Measurements from ENCODE around the gene CNTNAP2.

CNTNAP2 gene

DNA sequence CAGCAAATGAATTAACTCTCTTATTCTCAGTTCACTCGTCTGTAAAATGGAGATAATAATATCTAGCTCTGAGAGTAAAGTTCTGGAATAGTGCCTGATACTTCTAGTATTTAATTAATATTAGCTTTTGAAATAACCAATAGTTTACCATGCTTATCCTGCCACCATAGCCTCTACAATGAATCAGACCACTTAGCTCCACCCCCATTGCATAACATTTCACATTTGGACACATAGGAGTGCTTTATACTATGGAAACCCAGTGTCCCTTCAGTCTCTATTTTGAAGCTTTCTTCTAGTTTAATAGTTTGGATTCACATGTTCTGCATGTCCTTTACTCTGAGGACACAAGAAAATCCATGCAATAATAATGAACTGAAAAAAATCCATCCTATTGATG is 2046.6 kb downstream of the CNTNAP2 start:
- no peak overlapping the region for H3K27ac Mint-ChIP-seq
- CTCF ChIA-PET: interaction anchor here (1.4 kb wide), 1 partner anchor 21 kb away, joined by 5 read pairs; no protein-coding TSS in a partner anchor
- H3K36me3 Mint-ChIP-seq: no peaks in the 10 kb centered on the region
- H3K27me3 Mint-ChIP-seq: no peaks in the 10 kb centered on the region
- no peak for DNase-seq
- no peak overlapping the region for H3K4me3 Mint-ChIP-seq
- H3K9me3 Mint-ChIP-seq: no peaks in the 10 kb centered on the region
- no peaks in the 10 kb centered on the region for H3K4me1 Mint-ChIP-seq

DNA sequence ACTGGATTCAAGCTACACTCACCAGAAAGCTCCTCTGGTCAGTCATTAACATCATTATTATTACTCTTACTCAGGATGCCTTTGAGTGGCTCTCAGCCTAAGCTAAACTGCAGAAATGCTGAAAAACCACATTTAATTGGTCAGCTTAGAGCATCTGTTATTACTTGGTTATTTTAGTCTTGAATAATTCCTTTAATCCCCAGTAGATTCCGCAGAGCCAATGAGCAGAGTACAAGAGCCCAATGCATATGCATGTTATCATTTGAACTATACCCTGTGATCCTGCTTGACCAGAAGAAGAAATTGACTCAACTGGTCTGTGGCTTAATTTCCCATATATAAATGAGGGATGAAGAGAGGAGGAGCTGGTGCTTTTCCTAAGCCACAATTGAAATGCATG is 2056.3 kb downstream of the CNTNAP2 start:
- Mint-ChIP-seq H3K27me3 (no peaks in the 10 kb centered on the region), H3K4me3 (no peak overlapping the region), H3K4me1 (no peaks in the 10 kb centered on the region), H3K9me3 (no peaks in the 10 kb centered on the region), H3K36me3 (no peaks in the 10 kb centered on the region), H3K27ac (no peak overlapping the region)
- no peak for DNase-seq
- CTCF ChIA-PET: no interaction called here

DNA sequence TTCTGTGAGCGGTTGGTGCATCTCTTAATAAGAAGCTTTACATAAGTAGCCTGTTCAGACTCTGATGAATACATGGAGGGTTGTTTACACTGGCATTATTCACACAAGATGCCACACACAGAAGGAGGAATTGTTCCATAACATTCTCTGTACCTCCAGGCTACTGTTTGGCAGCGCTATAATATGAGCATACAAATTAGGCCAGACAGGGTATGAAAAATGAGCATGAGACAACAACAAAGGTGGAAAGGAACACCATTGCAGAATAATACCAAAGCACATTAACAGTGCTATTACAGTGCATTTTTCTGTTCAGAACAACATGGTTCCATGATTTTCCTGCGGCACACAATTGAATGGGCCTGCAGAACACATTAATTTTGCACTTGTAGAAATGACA is 2056.8 kb downstream of the CNTNAP2 start:
- DNase-seq: no peak
- Mint-ChIP-seq H3K4me1 (no peaks in the 10 kb centered on the region), H3K36me3 (no peaks in the 10 kb centered on the region), H3K27me3 (no peaks in the 10 kb centered on the region), H3K9me3 (no peaks in the 10 kb centered on the region), H3K4me3 (no peak overlapping the region), H3K27ac (no peak overlapping the region)
- CTCF ChIA-PET: no interaction called here

DNA sequence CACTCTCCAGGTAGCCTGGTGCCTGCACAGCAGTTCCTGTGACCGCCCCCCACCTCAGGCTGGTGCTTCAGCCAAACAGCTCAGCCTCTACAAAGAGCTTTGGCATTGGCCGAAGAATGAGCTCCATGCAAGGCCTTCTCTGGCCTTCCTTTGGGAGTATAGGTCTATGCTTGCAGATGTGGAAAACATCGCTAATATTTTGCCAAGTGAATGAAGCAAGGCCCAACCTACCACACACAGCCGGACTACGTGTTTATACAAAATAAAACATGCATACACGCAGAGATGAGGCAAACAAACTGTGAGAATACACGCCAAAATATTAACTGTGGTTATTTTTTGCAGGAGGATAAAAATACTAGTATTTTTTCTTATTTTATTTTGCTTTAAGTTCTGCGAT is 2057.8 kb downstream of the CNTNAP2 start:
- no peak overlapping the region for H3K27ac Mint-ChIP-seq
- no peaks in the 10 kb centered on the region for H3K9me3 Mint-ChIP-seq
- no peaks in the 10 kb centered on the region for H3K27me3 Mint-ChIP-seq
- H3K4me3 Mint-ChIP-seq: no peak overlapping the region
- no peaks in the 10 kb centered on the region for H3K36me3 Mint-ChIP-seq
- no peak for DNase-seq
- H3K4me1 Mint-ChIP-seq: no peaks in the 10 kb centered on the region
- CTCF ChIA-PET: no interaction called here

DNA sequence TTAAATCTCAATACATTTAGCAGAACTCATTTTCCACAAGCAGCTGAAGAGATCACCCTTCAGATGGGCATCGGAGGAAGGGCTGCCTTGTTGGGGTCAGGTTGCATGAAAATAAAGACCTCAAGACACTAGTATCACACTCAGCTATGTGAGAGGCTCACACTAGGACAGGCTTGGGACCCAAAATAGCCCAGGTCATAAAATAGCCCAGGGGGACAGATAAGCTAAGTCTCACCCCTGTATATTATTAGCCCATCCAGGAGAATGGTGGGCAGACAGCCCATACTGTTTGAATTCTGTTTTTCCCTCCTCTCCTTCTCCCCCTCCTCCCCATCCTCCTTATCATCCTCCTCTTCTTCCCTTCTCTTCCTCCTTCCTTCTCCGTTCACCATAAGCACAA is 2058.9 kb downstream of the CNTNAP2 start:
- CTCF ChIA-PET: no interaction called here
- DNase-seq: no peak
- no peak overlapping the region for H3K27ac Mint-ChIP-seq
- no peak overlapping the region for H3K4me3 Mint-ChIP-seq
- H3K36me3 Mint-ChIP-seq: no peaks in the 10 kb centered on the region
- H3K27me3 Mint-ChIP-seq: no peaks in the 10 kb centered on the region
- no peaks in the 10 kb centered on the region for H3K4me1 Mint-ChIP-seq
- no peaks in the 10 kb centered on the region for H3K9me3 Mint-ChIP-seq

DNA sequence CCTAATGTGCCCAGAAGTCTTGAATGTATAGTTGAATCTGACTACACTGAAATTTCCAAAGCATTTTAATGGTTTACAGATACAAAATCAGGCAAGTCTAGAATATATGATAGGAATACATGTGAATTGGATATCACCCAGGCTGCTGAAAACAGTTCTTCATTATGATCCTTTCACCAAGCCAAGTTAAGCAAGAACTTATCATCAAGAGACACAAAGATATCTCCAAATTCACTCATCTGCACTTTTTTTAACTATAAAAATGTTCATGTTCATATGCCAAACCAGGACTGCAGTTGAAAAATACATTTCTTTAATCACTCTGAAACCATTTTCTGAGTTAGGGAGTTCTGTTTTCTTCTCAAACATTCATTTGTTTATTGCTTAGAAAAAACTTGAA is 2061.4 kb downstream of the CNTNAP2 start:
- H3K27ac Mint-ChIP-seq: no peak overlapping the region
- DNase-seq: no peak
- CTCF ChIA-PET: no interaction called here

DNA sequence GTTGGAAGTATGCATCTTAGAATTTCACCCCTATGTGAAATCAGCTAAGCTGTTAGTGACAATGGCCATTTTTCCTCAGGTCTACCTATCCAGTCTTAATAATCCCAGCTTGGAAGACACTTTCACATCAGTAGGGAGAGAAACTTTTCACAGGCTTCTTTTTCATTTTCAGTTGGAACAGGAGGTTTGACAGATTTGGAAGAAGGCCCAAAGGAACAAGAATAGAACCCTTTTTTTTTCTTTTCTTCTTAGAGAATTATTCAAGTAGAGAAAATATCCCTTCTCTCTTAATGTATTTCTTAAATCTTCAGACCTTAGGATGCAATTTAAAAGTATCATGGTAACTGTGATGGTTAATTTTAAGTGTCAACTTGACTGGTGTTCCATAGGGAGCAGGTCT is 2063.5 kb downstream of the CNTNAP2 start:
- Mint-ChIP-seq H3K4me1 (no peaks in the 10 kb centered on the region), H3K27me3 (no peaks in the 10 kb centered on the region), H3K36me3 (no peaks in the 10 kb centered on the region), H3K27ac (no peak overlapping the region), H3K9me3 (no peaks in the 10 kb centered on the region), H3K4me3 (no peak overlapping the region)
- CTCF ChIA-PET: no interaction called here
- no peak for DNase-seq

More for the DNA sequence above, 2061.4 kb downstream of the CNTNAP2 start:
- no peaks in the 10 kb centered on the region for H3K36me3 Mint-ChIP-seq
- no peaks in the 10 kb centered on the region for H3K9me3 Mint-ChIP-seq
- H3K4me1 Mint-ChIP-seq: no peaks in the 10 kb centered on the region
- no peak overlapping the region for H3K4me3 Mint-ChIP-seq
- H3K27me3 Mint-ChIP-seq: no peaks in the 10 kb centered on the region

DNA sequence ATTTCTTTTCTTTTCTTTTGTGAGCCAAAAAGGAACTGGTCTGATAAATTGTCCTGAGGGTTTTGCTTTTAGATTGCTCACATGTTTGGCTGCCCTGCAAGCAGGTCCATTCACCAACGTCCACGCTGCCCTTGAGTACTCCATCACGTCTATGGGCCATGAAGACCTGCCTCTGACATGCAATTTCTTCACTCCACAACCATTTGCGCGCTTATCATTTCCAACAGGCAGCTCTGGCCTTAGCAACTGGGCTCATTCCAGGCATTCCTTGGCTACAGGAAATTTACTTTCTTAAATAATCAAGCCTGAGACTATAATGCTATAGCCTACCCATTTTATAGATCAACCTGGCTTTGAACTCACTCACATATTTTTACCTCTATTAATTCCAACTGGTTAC is 2065.7 kb downstream of the CNTNAP2 start:
- Mint-ChIP-seq H3K9me3 (no peaks in the 10 kb centered on the region), H3K36me3 (no peaks in the 10 kb centered on the region), H3K27ac (no peak overlapping the region), H3K4me1 (no peaks in the 10 kb centered on the region), H3K27me3 (no peaks in the 10 kb centered on the region), H3K4me3 (no peak overlapping the region)
- no peak for DNase-seq
- CTCF ChIA-PET: interaction anchor here (1.0 kb wide), 1 partner anchor 60 kb away, joined by 3 read pairs; no protein-coding TSS in a partner anchor

DNA sequence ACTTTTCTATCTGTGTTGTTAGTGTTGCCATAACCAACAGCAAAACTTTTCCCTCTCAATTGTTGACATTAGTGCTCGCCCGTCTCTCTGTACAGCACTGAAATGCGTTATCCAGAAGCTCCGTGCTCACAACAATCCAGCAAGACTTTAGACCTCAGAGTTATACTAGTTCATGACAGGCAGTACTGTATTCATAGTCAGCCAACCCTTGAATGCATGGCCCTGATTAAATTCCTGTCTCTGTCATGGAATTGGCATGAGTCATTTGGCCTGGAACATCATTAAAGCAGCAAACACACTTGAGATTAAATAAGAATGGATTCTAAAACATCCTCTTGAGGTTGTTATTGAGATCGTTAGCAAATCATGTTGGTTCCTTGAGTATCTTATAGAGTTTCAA is 2068.4 kb downstream of the CNTNAP2 start:
- no peak for DNase-seq
- no peaks in the 10 kb centered on the region for H3K9me3 Mint-ChIP-seq
- CTCF ChIA-PET: no interaction called here
- no peak overlapping the region for H3K4me3 Mint-ChIP-seq
- H3K27me3 Mint-ChIP-seq: no peaks in the 10 kb centered on the region
- no peaks in the 10 kb centered on the region for H3K36me3 Mint-ChIP-seq
- H3K27ac Mint-ChIP-seq: no peak overlapping the region
- H3K4me1 Mint-ChIP-seq: no peaks in the 10 kb centered on the region

DNA sequence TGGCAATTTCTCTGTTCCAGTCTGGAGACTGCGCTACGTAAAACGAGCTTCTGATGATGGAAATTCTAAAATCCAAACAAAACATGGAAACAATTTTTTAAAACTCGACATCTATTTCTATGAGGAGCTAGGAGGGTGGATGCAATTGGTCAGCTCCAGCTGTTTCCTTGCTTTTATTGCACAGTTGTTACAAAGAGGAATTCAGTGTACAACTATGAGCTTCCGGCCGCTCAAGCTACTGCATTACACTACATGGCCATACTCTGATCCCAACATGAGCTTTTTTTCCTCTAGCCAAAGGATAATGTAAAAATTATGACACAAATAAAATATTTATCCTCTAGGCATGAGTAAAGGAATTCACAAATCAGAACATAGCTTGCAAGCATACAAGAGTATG is 2070.9 kb downstream of the CNTNAP2 start:
- H3K27ac Mint-ChIP-seq: no peak overlapping the region
- CTCF ChIA-PET: no interaction called here
- no peaks in the 10 kb centered on the region for H3K4me1 Mint-ChIP-seq
- H3K4me3 Mint-ChIP-seq: no peak overlapping the region
- DNase-seq: no peak
- no peaks in the 10 kb centered on the region for H3K36me3 Mint-ChIP-seq
- H3K9me3 Mint-ChIP-seq: no peaks in the 10 kb centered on the region
- H3K27me3 Mint-ChIP-seq: no peaks in the 10 kb centered on the region

DNA sequence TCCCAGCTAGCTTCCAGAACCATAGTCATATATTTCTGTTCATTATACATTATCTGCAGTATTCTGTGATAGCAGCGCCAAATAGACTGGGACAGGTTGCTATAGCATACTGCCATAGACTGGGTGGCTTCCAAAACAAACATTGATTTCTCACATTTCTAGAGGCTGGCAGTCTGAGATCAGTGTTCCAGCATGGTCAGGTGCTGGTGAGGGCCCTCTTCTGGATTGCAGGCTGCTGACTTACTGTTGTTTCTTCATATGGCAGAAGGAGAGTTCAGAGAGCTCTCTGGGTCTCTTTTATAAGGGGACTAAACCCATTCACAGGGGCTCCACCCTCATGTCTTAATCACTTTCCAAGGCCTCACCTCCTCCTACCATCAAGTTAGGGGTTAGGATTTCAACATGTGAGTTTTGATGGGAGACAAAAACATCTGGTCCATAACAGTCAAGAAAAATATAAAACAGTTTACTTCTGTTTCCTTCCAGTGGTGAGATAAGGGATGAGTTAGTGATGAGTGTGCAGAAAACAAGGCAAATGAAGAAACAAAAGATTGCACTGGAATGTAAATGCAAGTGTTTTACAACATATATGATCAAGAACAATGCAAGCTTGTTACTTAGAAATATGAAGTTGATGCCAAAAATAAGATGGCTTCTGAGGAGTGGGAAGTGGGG is 2074.9 kb downstream of the CNTNAP2 start:
- no peaks in the 10 kb centered on the region for H3K27me3 Mint-ChIP-seq
- DNase-seq: no peak
- H3K4me1 Mint-ChIP-seq: no peaks in the 10 kb centered on the region
- no peak overlapping the region for H3K4me3 Mint-ChIP-seq
- H3K36me3 Mint-ChIP-seq: no peaks in the 10 kb centered on the region
- H3K9me3 Mint-ChIP-seq: no peaks in the 10 kb centered on the region
- no peak overlapping the region for H3K27ac Mint-ChIP-seq
- CTCF ChIA-PET: no interaction called here

DNA sequence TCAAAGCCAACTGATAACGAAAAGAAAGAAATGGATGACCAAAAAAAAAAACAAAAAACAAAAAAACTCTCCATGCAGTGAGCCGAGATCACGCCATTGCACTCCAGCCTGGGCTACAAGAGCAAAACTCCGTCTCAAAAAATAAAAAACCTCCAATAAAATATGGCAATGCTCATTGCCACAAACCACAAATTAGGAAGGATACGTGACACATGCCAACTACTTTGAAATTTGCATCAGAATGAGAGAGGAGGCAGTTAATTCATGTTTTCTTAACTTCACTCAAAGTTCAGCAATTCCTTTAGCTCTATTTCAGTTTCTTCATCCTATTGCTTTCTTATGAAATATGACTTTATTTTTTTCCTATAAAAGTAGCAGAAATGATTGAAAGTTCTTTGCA is 2075.9 kb downstream of the CNTNAP2 start:
- H3K27ac Mint-ChIP-seq: no peak overlapping the region
- no peak for DNase-seq
- CTCF ChIA-PET: no interaction called here
- no peaks in the 10 kb centered on the region for H3K9me3 Mint-ChIP-seq
- no peak overlapping the region for H3K4me3 Mint-ChIP-seq
- no peaks in the 10 kb centered on the region for H3K4me1 Mint-ChIP-seq
- no peaks in the 10 kb centered on the region for H3K36me3 Mint-ChIP-seq
- H3K27me3 Mint-ChIP-seq: no peaks in the 10 kb centered on the region

DNA sequence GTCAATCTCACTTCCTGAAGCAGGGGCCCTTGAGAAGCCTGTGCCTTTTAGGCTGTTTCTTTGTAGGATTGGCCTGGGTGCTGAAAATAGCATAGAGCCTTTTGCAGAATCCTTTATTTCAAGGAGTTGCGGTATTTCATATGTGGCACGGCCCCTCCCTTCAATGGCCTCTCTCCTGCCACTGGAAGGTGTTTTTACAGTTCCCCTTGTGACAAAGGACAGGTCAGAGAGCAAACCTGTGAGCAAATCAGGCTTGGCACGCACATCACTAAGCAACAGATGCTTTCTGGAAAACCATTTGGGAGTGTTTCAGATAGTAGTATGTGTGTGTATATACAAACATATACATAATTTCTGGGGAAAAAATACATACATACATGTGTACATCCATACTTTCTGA is 2085.4 kb downstream of the CNTNAP2 start:
- no peak overlapping the region for H3K4me3 Mint-ChIP-seq
- CTCF ChIA-PET: no interaction called here
- no peak overlapping the region for H3K27ac Mint-ChIP-seq
- no peaks in the 10 kb centered on the region for H3K9me3 Mint-ChIP-seq
- H3K4me1 Mint-ChIP-seq: no peaks in the 10 kb centered on the region
- no peak for DNase-seq
- peaks cover 3% of the 10 kb centered on the region for H3K27me3 Mint-ChIP-seq
- no peaks in the 10 kb centered on the region for H3K36me3 Mint-ChIP-seq

DNA sequence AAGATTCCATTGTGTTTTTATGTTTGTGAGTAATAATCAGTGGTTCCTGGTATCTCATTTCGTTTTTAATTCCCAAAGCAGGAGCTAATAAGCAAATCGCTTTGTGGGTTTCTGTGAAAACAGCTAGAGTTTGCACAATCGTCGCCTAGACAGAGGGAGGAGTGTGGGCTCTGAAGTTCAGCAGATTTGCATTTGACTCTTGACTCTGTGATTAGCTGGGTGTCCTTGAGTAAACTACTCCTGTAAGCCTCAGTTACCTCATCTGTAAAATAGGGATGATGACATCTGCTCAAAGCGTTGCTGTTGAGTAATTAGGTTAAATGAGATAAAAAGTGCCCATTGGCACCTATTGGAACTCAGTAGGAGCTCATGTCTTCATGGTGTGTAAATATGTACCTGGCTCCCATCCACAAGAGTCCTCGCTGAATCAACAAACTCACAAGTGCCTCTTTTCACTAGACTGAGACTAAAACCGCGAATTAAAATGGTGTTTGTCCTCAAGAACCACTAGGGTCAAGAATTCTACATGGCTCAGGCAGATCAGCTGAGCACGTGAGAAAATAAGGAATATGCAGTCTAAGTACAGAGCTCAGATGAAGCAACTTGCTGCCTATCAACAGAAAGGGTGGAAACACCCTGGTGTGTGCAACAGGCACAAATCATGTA is 2088.2 kb downstream of the CNTNAP2 start:
- Mint-ChIP-seq H3K27me3 (peaks cover 3% of the 10 kb centered on the region), H3K9me3 (no peaks in the 10 kb centered on the region), H3K4me1 (no peaks in the 10 kb centered on the region), H3K27ac (no peak overlapping the region), H3K36me3 (no peaks in the 10 kb centered on the region), H3K4me3 (no peak overlapping the region)
- CTCF ChIA-PET: interaction anchor here (0.9 kb wide), 1 partner anchor 38 kb away, joined by 3 read pairs; no protein-coding TSS in a partner anchor
- DNase-seq: no peak

DNA sequence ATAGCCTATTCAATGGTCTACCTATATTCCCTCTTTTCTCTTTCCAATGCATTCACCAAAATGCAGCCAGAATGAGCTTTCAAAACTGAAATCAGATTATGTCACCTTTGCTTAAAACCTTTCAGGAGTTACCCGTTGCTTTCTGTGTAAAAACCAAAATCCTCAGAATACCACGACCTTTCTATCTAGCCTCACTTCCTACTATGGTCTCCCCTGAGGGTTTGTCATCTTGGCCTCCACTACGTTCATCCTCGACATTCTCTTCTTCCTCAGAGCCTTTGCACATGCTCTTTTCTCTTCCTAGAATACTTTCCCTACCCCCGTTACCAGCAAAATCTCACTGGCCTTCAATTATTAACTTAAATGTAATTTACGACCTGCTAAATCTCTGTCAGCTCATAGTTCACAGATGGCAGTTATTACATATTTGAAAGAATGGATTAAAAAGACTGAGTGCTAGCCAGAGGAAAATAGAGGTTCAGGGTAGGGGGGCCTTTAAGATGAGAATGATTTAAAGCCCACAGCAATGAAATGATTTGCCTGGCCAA is 2093.1 kb downstream of the CNTNAP2 start:
- Mint-ChIP-seq H3K9me3 (no peaks in the 10 kb centered on the region), H3K36me3 (no peaks in the 10 kb centered on the region), H3K4me1 (no peaks in the 10 kb centered on the region), H3K27ac (no peak overlapping the region), H3K4me3 (no peak overlapping the region), H3K27me3 (peaks cover 9% of the 10 kb centered on the region)
- DNase-seq: no peak
- CTCF ChIA-PET: no interaction called here
